NAMALWA (cell line): ENCODE results near the gene MRLN.
"Not testable (repeated sequence)": the region's sequence is repeated elsewhere in the genome, so short reads cannot be mapped to it uniquely, and the experiment has no call there.

Experiments used
- DNase-seq: peaks from one replicate; pipeline ENCODE4 v3.0.0-alpha.2; 2015; ENCODE audit warnings: low spot score

MRLN gene

DNA sequence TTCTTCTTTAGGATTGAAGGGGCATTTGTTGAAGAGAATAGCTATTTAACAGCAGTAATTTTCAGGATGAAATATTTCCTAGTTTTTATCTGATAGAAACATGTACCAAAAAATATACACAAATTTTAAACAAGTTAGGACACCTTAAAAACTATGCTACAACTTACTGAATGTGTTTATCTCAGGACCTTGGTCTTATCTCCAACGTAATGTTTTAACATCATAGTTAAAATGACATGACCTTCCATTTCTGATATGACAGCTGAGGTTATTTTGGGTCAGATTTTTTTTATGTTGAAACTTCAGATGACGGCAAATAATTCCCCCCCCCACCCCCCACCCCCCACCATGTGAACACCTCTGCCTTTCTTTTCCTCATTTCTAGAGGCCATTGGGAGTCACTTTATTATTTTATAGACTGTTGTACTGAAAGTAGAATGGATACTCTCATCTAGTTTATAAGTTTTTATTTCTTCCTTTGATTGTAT lies 8.0 kb downstream of the MRLN start:
- no peak for DNase-seq

DNA sequence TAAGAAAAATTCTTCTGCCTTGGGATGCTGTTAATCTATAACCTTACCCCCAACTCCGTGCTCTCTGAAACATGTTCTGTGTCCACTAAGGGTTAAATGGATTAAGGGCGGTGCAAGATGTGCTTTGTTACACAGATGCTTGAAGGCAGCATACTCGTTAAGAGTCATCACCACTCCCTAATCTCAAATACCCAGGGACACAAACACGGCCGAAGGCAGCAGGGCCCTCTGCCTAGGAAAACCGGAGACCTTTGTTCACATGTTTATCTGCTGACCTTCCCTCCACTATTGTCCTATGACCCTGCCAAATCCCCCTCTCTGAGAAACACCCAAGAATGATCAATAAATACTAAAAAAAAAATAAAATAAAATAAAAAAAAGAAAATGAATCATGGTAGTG lies 8.5 kb downstream of the MRLN start:
- DNase-seq: not testable (repeated sequence)

DNA sequence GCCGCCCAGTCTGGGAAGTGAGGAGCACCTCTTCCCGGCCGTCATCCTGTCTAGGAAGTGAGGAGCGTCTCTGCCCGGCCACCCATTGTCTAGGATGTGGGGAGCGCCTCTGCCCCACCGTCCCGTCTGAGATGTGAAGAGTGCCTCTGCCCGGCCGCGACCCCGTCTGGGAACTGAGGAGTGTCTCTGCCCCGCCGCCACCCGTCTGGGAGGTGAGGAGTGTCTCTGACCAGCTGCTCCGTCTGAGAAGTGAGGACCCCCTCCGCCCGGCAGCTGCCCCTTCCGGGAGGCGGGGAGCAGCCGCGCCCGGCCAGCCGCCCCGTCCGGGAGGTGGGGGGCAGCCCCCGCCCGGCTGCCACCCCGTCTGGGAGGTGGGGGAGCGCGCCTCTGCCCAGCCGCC lies 9.1 kb downstream of the MRLN start:
- DNase-seq: not testable (repeated sequence)

DNA sequence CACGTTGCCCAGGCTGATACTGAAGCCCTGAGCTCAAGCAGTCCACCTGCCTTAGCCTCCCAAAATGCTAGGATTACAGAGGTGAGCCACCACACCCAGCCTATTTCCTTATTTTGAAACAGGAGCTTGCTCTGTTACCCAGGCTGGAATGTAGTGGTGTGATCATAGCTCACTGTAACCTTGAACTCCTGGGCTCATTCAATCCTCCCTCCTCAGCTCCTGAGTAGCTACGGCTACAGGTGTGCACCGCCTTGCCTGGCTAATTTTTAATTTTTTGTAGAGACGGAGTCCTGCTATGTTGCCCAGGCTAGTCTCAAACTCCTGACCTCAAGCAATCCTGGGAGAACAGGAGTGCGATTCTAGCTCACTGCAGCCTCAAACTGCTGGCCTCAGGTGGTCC lies 11.7 kb downstream of the MRLN start:
- no peak for DNase-seq

DNA sequence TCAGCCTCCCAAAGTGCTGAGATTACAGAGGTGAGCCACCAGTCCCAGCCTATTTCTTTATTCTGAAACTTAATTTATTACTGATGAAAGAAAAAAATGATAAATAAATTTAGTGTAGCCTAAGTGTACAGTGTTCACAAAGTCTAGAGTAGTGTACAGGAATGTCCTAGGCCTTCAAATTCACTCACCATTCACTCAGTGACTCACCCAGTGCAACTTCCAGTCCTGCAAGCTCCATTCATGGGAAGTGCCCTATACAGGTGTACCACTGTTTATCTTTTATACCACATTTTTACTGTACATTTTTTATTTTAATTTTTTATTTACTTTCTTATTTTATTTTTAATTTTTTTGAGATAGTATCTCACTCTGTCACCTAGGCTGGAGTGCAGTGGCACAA lies 12.2 kb downstream of the MRLN start:
- no peak for DNase-seq

DNA sequence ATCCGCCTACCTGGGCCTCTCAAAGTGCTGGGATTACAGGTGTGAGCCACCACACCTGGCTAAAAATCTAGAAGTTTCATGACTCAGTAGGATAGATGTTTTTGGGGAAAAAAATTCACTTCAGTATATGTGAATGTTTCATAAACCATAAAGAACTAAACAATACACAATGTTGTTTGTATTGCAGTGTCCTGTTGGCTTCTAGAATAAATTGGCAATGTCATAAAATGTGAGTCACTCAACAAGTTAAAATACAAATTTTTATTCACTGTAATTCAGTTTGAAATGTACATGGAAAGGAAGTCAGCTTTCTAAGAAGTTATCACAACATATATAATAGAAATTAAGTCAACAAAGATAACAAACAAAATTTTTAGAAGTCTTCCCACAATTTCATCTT lies 16.5 kb downstream of the MRLN start:
- DNase-seq: no peak

DNA sequence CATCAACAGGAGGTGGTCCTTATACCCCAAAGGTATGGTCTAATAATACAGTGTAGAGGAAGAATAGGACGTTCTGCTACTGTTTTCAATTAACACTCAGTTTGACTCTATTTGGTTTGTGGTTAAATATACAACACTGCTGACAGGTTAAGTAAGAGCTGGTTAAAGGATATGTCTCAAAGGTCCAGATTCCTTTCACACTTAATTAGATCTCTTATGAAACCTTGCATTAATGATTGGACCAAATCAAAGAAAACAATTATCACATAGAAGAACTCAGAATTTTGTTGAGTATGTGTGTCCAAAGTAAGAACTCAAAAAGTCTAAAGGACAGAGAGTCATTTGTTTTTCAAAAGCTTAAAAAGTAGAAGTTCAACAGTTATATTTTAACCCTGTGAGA lies 18.0 kb downstream of the MRLN start:
- no peak for DNase-seq

DNA sequence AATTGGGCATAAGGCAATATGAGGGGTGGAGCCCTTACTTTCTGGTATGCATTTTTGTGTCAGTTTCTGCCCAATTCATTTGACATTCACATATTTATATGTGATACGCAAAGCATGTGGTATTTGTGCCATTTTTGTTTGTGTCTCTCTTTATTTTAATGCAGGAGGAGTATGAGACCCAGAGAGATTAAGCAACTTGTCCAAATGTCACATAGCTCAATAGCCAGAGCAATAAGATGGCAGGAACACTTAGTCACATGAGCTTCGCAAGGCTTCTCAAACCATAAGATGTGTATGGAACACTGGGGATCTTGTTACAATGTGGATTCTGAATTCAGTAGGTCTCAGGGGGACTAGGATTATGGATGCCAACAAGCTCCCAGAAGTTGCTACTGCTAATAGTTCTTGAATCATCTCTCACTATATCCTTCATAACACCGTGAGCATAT lies 19.2 kb downstream of the MRLN start:
- no peak for DNase-seq

DNA sequence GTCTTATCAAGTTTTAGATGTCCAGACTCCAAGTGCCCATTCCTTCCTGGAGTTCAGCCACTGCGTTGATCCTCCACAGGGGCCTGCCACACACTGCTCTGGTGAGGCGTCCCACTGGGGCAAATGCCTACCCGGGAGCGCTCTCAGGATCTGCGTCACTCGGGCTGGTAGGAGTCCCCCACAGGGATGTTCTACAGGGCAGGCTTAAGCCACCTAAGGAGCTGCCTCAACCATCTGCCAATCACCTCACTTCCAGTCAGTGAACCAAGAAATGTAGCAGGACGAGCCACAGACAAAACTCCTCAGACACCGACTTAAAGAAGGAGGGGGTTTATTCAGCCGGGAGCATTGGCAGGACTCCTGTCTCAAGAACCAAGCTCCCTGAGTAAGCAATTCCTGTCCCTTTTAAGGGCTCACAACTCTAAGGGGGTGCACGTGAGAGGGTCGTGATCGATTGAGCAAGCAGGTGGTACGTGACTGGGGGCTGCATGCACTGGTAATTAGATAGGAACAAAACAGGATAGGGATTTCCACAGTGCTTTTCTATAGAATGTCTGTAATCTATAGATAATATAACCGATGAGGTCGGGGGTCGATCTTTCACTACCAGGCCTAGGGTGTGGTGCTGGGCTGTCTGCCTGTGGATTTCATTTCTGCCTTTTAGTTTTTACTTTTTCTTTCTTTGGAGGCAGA lies 19.8 kb downstream of the MRLN start:
- DNase-seq: not testable (repeated sequence)

DNA sequence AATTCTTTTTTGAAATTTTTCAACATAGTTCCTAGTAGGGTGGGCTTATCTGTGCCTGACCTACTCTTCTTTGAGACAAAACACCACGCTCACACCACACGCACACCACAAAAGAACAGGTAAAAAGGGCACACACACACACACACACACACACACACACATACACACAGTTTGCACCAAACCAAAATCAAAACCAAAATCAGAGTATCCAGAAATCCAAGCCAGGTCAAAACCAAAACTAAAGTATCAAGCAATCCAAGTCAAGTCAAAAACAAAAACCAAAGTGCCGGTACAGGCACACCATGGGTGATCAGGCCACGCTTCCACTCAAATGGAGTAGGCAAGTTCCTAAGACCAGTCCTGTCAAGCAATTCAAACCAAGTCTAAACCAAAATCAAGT lies 20.4 kb downstream of the MRLN start:
- DNase-seq: not testable (repeated sequence)

DNA sequence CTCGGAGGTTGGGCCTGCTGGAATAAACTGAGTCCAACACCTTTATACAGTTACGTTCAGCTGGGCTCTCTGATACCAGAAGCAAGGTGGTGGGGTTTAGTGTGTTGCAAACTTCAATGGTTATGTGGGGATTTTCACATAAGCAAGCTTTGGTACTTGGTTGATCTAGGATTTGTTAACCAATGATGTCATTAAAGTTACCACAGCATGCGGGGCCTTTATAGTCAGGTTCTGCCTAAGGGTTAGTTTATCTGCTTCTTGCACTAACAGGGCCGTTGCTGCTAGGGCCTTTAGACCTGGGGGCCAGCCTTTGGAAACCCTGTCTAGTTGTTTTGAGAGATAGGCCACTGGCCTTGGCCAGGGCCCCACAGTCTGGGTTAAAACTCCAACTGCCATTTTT lies 24.1 kb downstream of the MRLN start:
- not testable (repeated sequence) for DNase-seq

DNA sequence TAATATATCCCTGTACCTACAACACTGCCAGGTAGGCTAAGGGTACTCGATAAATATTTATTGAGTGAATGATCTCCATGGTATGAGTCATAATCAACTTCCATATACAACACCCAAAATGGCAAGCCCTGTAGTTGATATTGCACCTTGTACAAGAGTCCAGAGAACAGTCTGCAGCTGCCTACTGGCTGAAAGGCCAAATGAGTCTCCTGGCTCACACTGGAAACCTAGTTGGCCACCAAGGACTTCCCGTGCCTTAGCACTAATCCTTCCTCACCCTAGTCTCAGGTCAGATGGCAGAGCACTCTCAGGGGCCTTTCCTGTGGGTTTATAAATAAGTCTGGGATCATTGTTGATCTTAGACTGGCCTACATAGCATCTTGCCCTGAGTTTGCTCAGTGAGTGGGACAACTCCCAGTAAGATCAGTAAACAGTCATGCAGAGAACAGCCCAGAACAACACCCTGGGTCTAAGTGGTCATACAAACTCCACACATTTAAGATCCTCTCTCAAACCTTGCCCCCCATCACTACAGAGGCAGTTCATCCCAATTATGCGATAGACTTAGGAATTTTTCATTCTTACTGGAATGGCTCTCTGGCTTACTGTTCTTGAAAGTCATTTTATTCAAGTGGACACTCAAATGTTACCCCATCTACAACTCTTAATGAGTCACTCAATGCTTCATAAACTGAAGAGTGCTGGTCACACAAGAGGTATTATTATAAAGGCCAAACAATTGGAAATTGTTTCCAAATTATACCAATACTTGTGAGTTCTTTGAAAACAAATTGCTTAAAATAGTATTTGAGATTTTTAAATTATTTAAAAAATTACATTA lies 28.9 kb downstream of the MRLN start:
- DNase-seq: no peak

DNA sequence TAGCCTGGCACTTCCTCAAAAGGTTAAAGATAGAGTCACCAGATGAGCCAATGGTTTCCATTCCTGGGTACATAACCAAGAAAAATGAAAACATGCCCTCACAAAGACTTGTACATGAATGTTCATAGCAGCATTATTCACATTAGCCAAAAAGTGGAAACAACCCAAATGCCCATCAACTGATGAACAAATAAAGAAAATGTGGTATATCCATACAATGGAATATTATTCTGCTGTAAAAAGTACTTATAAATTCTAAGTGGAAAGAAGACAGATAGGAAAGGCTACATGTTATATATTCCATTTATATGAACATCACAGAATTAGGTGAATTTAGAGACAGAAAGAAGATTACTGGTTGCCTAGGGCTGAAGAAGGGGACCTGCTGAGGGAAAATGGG lies 32.9 kb downstream of the MRLN start:
- no peak for DNase-seq

DNA sequence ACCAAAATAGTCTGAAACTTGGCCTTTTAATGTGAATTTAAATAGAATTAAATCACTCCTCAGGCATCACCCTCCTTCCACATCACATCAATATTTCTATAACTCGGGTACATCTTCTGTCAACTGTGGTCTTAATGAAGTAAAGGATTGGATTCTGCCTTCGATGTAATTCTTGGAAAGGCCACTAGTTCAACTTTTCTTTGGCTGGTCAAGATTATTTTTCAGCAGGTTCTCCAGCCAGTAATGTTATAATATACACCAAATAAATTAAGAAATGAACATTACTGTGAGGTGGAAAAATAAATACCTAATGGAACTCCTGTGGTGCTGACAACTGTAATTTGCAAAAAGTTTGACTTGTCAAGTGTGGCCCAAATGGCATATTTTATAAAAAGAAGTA lies 33.9 kb downstream of the MRLN start:
- peak; percentile 8 for DNase-seq

DNA sequence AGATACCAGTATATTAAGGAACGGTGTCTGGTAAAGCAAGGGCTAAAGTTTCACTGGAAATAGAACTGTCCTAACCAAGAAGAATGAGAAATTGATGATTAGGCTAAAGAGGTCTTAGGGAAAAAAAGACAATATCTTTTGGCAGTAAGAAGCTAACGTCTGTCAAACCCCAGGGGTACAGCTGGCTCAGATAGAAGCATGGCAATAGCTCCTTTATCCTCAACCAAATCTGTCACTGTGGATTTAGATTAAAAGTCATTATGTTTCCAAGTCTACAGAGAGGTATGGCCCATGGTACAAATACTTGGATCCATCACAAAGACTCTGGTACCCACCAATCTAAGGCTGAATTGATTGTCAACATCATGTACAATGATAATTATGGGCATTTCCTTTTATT lies 35.0 kb downstream of the MRLN start:
- DNase-seq: no peak

DNA sequence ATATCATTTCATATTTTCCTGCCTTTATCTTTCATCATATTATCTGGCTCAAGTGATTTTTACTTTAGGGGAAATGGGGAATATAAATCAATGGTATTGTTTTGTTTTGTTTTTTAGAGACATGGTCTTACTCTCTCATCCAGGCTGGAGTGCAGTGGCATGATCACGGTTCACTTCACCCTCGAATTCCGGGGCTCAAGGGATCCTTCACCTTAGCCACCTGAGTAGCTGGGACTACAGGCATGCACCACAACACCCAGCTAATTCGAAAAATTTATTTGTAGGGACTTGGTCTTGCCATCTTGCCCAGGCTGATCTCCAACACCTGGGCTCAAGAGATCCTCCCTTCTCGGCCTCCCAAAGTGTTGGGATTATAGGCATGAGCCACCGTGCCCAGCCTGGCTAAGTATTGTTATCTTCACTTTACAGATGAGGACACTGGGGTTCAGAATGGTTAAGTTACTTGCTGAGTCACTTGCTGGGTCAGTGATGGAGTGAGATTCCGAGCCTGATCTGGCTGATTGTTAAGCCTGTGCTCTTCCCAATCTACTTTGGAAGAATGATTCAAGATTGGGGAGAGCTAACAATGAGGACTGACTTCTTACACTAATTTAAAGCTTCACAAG lies 39.9 kb downstream of the MRLN start:
- no peak for DNase-seq

DNA sequence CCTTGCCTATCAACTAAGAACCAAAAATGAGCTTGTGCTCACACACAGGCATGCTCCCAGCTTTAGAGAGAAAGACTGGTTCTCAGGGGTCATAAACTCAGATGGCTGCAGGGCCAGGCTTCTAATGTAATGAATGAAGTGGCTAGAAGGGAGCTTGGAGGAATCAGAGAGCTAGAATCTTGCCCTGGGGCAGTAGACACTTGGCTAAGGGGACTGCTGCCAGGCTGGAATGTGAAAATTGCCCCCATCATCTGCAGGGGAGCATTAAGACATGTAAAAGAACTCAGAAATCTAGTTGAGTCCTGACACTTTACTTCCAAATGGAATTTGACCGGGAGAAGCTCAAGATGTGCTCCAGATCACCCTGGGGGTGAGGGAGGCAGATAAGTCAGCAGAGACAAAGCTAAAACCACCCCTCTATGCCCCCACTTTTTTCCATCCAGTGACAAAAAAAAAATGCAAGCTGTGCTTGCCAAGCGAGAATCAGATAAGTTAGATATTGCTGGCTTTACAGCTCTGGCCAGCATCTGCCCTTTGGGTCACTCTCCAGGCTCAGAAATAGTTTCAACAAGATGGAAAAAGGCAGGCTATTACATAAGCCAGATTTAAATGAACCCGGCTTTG lies 41.3 kb downstream of the MRLN start:
- DNase-seq: no peak

DNA sequence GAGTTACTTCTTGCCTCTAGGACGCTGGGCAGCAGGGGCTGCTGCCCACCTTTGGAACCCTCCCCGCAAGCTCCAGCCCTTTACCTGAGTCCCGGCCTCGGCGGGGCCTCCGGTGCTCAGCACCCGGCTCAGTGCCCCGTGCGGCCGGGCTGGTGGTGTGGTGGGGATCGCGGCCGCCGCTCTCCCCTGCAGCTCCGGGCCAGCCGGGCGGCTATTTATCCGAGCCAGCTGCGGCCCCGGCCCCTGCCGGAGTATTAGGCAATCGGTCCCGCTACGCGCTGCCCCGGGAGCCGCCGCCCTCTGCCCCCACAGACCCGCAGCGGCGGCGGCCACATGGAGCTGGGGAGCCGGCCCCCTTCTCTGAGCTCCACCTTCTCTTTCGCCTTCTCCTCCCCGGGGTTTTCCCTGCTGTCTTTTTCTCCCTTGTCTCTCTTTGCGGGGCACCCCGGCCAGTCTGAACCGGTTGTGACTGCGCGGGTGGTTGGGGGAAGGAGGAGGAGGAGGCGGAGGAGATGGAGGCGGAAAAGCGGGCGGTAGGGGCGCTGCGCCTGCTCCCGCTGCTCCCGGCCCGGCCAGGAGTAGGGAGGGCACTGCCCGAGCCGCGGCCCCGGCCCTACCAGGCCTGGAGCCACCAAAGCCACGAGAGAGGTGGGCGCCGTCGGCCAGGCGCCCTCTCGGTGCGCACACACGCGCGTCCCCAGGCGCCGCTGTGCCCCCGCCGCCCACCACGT lies 43.7 kb downstream of the MRLN start, which contains the start of gene SLC16A9:
Gene SLC16A9, minus strand, starts transcription at position 456 of the 731 bp plus-strand sequence. CDS start 25,559 bp downstream, outside the sequence.
- DNase-seq: no peak

DNA sequence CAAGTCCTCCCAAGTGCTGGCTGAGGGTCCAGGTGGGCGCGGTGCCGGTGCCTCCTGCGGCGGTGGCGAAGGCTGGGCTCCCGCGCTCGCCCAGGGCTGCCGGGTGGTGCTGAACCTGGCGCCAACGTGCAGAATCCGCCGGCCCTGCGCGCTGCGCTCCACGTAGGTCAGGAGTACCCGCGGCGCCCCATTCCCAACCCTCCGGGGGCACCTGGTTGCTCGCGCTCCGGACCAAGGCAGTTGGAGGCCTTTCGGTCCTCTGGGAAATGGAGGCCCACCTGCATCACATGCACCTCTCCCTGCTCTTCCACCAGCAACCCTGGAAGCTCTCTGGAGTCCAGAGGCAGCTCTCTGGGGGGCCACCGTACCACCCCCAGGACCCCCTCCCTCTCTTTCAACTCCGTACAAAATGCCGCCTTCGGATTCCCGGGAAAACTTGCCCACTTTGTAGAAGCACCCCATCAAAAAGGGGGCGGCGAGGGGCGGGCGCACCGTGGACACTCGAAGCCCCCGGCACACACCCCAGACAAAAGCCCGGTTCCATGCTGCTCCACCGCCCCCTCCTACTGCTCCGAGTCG lies 44.4 kb downstream of the MRLN start:
- no peak for DNase-seq

DNA sequence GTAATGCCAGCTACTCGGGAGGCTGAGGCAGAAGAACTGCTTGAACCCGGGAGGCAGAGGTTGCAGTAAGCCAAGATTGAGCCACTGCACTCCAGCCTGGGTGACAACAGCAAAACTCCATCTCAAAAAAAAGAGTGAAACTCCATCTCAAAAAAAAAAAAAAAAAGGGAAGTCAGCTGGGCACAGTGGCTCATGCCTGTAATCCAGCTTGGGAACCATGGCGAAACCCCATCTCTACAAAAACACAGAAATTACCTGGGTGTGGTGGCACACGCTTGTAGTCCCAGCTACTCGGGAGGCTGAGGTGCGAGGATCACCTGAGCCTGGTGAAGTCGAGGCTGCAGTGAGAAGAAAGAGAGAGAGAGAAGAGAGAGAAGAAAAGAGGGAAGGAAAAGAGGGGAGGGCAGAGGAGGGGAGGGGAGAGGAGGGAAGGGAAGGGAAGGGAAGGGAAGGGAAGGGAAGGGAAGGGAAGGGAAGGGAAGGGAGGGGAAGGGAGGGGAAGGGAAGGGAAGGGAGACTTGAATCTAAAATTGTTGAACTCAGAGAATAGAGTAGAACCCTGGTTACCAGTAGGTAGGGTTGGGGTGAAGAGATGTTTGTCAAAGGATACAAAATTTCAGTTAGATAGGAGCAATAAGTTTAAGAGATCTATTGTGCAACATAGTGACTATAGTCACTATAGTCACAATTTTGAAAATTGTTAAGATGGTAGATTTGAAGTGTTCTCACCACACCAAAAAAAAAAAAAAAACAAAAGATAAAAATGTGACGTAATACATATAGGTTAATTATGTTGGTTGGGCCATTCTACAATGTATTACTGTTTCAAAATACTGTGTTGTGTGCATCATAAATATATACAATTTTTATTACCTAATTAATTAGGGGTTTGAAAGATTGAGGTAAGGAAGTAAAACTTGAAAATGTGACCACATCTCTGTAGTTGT lies 46.1 kb downstream of the MRLN start:
- DNase-seq: no peak
